Activated CD4-positive, alpha-beta T cell treated with anti-CD3 and anti-CD28 coated beads, Interleukin-2, Interleukin-4, amounts not matched to agents 100 ng/mL and 50 ng/mL, durations not matched to agents 16 hours and 8 hours (primary cell): Measurements from ENCODE around the gene TTC16.
"Not testable (repeated sequence)": the region's sequence is repeated elsewhere in the genome, so short reads cannot be mapped to it uniquely, and the experiment has no call there.

Source experiments
- DNase-seq: peaks from one replicate; pipeline ENCODE4 v3.0.0-alpha.2; 2020; ENCODE audit warnings: low spot score

The TTC16 gene

GRCh38 chr9:127767909-127768331, 52.0 kb downstream of the TTC16 start:
- no peak for DNase-seq

DNA sequence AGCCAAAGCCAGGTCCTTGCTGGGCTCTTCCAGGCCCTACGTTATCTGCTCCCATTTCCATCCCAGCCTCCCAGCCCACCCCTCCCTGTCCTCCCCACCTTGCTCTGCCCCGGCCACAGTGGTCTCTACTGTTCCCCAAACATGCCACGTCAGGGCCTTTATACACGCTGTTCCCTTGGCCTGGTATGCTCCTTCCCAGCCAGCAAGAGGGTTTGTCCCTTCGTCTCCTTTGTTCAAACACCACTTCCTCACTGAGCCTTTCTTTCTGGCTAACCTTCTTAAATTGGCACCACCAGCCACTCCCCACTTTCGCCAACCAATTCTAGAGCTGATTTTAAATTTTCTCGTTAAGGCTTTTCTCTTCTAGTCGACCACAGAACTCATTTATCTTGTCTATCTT, 52.8 kb downstream of the TTC16 start:
- DNase-seq = no peak

- DNase-seq = no peak
These were observed 53.2 kb downstream of the TTC16 start for GRCh38 chr9:127769101-127769500.

GRCh38 chr9:127769929-127770582, 54.2 kb downstream of the TTC16 start:
- DNase-seq = no peak

GRCh38 chr9:127770583-127770904, 54.7 kb downstream of the TTC16 start:
- no peak for DNase-seq

DNA sequence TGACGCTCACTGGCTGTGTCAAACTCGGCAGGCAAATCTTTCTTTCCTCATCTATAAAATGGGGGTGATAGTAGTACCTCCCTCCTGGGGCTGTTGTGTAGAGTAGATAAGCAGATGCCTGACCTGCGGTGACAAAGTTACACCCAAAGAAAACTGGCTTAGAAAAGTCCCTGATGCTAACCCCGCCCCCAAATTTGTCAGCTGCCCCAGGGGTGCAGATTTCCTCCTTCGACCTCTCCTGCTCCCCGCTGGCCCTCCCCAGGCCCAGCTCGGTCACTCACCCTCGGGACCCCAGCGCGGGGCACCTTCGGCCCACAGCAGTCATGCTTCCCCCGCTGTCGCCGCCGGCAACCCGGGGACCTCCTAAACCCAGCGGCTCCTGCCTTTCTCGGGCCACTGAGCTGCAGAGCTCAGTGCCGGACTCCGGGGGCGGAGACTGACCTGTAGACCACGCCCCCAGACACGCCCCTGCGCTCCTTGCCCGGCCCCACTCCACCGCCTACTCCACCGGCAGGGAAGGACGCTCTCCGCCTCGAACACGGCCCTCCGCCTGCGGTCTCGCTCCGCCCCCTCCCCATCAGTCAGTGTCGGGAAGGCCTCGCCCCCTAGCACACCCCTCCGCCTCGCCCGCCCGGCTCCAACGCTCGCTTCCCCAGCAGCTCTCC, 55.2 kb downstream of the TTC16 start:
- peak; percentile 98 for DNase-seq

DNA sequence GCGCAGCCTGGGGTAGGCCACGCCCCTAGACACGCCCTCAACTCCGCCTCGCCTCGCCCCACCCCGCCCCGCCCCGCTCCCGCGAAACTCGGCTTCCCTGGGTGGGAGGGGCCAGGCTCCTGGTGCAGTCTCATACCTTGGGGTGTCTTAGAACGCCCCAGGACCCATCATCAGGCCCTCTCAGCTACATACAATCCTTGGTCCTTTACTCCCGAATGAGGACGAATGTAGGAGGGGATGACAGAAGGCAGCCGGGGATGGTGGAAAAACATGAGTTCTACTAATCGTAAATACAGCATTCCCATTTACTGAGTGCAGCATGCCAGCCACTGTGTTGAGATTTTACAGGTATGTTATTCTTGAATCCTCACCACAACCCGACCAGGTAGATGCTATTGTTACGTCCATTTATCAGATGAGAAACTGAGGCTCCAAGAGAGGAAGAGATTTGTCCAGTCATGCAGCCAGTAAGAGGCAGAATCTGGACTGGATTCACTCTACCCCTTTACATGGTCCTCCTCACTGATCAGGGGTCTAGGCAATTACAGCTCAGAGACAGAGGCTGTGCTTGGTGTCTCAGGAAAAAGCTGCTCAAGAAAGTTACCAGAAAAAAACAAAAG, 55.8 kb downstream of the TTC16 start:
- no peak for DNase-seq

- no peak for DNase-seq
These were observed 56.7 kb downstream of the TTC16 start for GRCh38 chr9:127772603-127773002.

DNA sequence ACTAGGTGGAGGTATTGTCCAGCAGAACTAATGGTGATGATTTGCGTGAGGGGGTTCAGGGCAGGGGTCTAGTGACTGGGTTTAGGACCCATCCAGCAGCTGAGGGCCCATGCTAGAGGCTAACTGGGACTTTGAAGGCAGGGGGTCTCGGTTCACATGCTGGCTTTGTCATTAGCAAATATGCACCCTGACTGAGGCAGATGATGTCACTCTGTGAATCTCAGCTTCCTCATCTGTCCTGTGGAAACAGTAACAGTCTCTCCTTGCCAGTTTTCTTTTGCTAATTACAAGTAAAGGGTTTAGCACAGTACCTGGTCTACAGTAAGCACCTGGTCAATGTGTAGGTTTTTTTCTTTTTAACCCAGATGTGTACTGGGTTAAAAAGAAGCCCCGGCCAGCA, 57.4 kb downstream of the TTC16 start:
- no peak for DNase-seq

GRCh38 chr9:127773981-127774380, 58.1 kb downstream of the TTC16 start:
- no peak for DNase-seq

DNA sequence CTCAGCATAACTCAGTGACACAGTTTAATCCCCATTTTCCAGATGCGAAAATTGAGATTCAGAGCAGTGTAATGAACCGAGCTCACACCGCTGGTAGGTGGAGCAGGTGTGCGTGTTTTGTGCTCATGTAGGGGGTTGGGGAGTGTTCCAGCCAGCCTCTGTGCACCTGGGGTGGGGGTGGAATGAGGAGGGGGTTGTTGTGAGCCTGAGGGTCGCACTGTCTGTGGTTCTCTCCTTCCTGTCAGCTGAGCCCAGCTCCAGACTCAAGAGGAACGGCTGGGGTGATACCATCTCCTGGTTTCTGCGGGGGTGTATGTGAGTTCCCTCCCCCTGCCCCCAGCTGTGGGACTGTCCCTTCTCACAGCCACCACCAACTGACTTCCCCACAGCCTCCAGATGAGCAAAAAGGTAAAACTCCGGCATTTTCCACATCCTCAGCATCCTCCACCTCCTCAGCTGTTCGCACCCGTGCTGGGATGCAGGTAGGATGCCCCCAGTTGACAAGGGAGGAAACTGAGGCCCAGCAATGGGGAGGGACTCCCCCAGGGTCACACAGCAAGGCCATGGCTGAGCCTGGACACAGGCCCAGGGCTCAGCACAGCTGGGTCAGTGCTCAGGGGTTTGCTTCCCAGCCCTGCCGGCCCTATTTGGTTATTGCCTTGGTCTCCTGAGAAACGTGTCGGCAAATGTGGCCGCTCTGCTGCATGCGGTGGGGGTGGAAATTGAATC, 60.5 kb downstream of the TTC16 start:
- DNase-seq = peak; percentile 88

- DNase-seq = peak; percentile 48
These were observed 61.0 kb downstream of the TTC16 start for GRCh38 chr9:127776924-127777289.

DNA sequence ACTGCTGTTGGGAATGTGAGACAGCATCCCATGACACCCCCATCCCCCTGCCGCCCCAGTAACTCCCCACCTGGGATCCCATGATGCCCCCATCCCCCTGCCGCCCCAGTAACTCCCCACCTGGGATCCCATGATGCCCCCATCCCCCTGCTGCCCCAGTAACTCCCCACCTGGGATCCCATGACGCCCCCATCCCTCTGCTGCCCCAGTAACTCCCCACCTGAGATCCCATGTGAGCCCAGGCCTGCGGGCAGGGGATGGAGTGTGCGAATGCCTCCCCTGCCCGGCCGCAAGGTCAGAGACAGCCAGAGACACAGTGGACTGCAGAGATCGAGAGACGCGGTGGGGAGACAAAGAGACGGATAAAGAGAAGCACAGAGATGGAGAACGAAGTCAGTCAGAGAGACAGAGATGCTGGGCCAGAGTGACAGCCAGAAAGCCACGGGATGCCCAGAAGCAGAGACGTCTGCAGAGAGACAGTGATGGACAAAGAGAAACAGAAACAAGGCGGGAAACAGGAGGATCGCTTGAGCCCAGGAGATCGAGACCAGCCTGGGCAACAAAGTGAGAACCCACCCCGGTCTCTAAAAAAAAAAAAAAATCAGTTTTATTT, 61.6 kb downstream of the TTC16 start:
- no peak for DNase-seq

GRCh38 chr9:127778280-127779135, 62.6 kb downstream of the TTC16 start, which contains the start of gene SH2D3C:
Gene SH2D3C, minus strand, starts transcription at chr9:127778666. Its CDS starts 39 bp downstream, at chr9:127778627.
- DNase-seq = peak; percentile 55

- peak; percentile 83 for DNase-seq
These were observed 63.5 kb downstream of the TTC16 start for GRCh38 chr9:127779136-127779981.

- DNase-seq = no peak
These were observed 64.4 kb downstream of the TTC16 start for GRCh38 chr9:127780126-127780885.

DNA sequence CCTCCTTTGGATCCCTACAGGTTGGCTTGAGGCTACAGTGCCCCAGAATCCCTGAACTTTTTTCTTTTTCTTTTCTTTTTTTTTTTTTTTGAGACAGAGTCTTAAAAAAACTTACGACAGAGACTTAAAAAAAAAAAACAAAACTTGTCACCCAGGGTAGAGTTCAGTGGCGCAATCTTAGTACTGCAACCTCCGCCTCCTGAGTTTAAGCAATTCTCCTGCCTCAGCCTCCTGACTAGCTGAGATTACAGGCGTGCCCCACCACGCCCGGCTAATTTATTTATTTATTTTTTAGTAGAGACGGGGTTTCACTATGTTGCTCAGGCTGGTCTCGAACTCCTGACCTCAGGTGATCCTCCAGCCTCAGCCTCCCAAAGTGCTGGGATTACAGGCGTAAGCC, 65.0 kb downstream of the TTC16 start:
- DNase-seq = not testable (repeated sequence)
